ENCODE results near the gene HPCA. TPM values are rescaled to one million over a fixed set of nuclear protein-coding genes. Genes with fewer than 3 reads are reported as not detected.

The HPCA gene
- total RNA-seq, result not detected in 2 replicates

GRCh38 chr1:32886004-32886827 is at the start of gene HPCA:
Gene HPCA, plus strand, starts transcription at chr1:32886491. Its CDS starts 2,408 bp downstream, at chr1:32888899.

DNA sequence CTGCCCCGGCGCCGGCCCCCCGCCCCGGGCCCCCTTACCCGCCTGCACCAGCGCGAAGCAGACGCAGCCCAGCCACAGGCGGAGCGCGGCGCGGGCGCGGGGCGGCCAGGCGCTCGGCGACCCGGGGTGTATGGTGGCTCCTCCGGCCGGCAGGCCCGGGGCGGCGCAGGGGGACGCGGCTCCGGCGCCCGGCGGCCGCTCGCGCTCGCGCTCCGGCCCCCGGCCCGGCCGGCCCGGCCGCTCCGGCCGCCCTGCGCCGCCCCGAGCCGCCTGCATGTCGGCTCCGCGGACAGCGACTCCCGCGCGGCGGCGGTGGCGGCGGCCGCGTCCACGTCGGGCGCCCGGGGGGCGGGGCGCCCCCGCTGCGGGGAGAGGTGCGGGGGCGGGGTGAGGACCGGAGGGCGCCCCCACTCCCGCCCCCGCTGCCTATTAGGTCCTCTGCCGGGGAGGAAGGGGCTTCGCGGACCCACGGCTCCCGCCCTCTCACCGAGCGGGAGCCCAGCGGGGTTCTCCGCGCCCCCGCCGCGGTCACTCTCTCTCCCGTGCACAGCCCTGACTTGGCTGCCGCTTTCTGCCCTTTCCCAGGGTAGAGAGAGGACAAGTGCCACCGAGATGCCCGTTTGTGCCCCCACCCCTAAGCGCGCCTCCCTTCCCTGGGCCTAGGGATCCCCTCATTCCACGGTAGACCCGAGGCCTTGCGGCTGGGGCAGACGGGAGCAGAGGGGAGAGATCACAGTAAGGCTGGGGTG is 15.5 kb upstream of the HPCA start, which contains the start of gene FNDC5:
FNDC5 (minus strand) TSS at position 298 of the 749 bp plus-strand sequence.

DNA sequence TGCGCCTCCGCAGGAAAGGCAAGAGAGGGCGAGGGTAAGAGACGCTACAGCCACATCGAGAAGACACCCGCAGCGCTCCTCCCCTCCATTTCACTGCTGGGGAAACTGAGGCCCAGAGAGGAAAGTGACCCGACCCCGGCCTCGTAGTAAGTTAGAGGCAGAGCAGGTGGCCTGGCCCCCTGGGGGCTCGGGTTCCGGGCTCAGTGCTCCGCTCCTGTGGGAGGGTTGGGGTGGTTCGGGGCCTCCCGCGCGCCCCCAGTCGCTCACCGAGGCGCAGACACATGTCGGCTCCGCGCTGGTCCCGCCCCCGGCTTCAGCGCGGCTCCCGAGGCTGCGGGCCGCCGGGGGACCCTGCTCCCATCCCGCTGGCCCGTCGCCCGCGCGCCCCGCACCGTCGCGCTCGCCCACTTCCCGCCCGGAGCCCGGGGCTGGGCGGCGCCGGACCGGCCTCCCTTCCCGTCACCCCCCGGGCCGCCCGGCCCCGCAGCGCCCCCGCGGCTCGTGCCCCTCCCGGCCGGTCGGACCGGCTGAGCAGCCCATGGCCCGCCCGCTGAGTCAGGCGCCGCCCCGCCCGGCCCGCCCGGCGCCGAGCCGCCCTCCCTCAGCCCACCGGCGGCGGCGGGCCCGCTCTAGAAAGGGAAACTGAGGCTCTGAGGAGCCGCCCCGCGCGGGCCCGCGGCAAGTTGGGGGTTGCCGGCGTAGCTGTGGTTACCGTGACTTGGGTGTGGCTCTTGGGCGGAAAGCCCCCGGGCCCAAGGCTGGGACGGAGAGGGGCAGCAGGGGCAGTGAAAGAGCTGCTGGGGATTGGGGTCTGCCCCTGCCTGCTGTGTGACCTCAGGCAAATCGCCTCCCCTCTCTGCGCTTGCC is 14.9 kb downstream of the HPCA start, which contains the start of gene TMEM54:
TMEM54 (minus strand) TSS at position 434 of the 867 bp plus-strand sequence; CDS start at position 283, 151 bp downstream.

Other genes with a start within 250 kb of the HPCA start
- 11.9 and 28.7 TPM in 2 replicates for gene ZBTB8OS, start 235.9 kb upstream of the HPCA start, total RNA-seq
- 105 and 115 TPM in 2 replicates for gene RBBP4, start 235.3 kb upstream of the HPCA start, total RNA-seq
- gene SYNC, start 183.7 kb upstream of the HPCA start, total RNA-seq, result 37.6 and 80.6 TPM in 2 replicates
- 134 and 153 TPM in 2 replicates for gene YARS1, start 69.1 kb upstream of the HPCA start, total RNA-seq
- gene S100PBP, start 68.8 kb upstream of the HPCA start, total RNA-seq, result 17.0 and 20.4 TPM in 2 replicates
- gene FNDC5, start 15.6 kb upstream of the HPCA start, total RNA-seq, result 1.3 and 2.9 TPM in 2 replicates
- 42.6 and 58.9 TPM in 2 replicates for gene TMEM54, start 14.9 kb downstream of the HPCA start, total RNA-seq
- gene RNF19B, start 78.3 kb downstream of the HPCA start, total RNA-seq, result 8.9 and 11.0 TPM in 2 replicates
- gene AK2, start 150.4 kb downstream of the HPCA start, total RNA-seq, result 88.4 and 106 TPM in 2 replicates
- gene AZIN2, start 194.7 kb downstream of the HPCA start, total RNA-seq, result 6.5 and 9.4 TPM in 2 replicates